DMS 273 (cell line): ENCODE results near the gene FAM24B.

Source experiments
- DNase-seq: peaks from one replicate; lab custom pipeline; 2025; ENCODE audit not compliant: unreplicated experiment; lab: John Stamatoyannopoulos, UW

FAM24B gene

GRCh38 chr10:122828716-122829255, 50.6 kb downstream of the FAM24B start:
- no peak for DNase-seq

- DNase-seq, result no peak
Measured at GRCh38 chr10:122827302-122827701, 52.1 kb downstream of the FAM24B start.

GRCh38 chr10:122822973-122823690, 56.2 kb downstream of the FAM24B start:
- DNase-seq, result no peak

- no peak for DNase-seq
Measured at GRCh38 chr10:122821808-122822207, 57.6 kb downstream of the FAM24B start.

GRCh38 chr10:122815458-122815857, 63.9 kb downstream of the FAM24B start:
- DNase-seq, result no peak

GRCh38 chr10:122814493-122814892, 64.9 kb downstream of the FAM24B start:
- no peak for DNase-seq

GRCh38 chr10:122812751-122813150, 66.6 kb downstream of the FAM24B start:
- no peak for DNase-seq

- no peak for DNase-seq
Measured at GRCh38 chr10:122802282-122802681, 77.1 kb downstream of the FAM24B start.
